ENCODE data around the gene BEX5. TPM values are rescaled to one million over a fixed set of nuclear protein-coding genes. Genes with fewer than 3 reads are reported as not detected.
"Not testable (repeated sequence)": the region's sequence is repeated elsewhere in the genome, so short reads cannot be mapped to it uniquely, and the experiment has no call there.

Gene BEX5
- 1.9 and 2.8 TPM in 2 replicates for total RNA-seq

DNA sequence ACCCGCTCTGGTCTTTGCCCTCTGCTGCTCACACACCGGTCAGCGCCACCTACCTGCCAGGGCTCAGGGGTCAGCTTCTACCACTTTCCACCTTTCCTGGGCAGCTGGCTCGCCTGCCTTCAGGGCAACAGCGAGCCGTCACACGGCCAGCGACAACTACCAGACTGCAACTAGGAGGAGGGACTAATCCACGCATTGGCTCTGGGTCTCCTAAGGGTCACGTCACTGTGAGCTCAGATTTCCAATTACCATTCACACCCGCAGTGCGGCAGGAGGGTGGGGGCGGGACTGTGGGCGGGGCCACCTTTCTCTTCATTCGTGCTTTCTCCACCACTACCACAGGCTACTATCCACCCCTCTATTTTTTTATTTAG lies at the start of gene BEX5:
TSS of gene BEX5 (minus strand) at position 172 of the 374 bp plus-strand sequence. CDS start 1,712 bp downstream, outside the sequence.
- Mint-ChIP-seq H3K27me3 (ENCODE audit: low read depth) (no peaks in the 10 kb centered on the region), H3K9me3 (no peaks in the 10 kb centered on the region), H3K36me3 (ENCODE audit: low read depth) (no peaks in the 10 kb centered on the region), H3K4me1 (ENCODE audit: low read depth) (peaks cover 18% of the 10 kb centered on the region), H3K27ac (peak within 1 kb of the TSS; percentile 85), H3K4me3 (ENCODE audit: low read depth) (peak within 1 kb of the TSS; percentile 95)
- intact Hi-C loops (cut with micrococcal nuclease): no loop called here
- peak; percentile 32 for DNase-seq (ENCODE audit: low spot score)

DNA sequence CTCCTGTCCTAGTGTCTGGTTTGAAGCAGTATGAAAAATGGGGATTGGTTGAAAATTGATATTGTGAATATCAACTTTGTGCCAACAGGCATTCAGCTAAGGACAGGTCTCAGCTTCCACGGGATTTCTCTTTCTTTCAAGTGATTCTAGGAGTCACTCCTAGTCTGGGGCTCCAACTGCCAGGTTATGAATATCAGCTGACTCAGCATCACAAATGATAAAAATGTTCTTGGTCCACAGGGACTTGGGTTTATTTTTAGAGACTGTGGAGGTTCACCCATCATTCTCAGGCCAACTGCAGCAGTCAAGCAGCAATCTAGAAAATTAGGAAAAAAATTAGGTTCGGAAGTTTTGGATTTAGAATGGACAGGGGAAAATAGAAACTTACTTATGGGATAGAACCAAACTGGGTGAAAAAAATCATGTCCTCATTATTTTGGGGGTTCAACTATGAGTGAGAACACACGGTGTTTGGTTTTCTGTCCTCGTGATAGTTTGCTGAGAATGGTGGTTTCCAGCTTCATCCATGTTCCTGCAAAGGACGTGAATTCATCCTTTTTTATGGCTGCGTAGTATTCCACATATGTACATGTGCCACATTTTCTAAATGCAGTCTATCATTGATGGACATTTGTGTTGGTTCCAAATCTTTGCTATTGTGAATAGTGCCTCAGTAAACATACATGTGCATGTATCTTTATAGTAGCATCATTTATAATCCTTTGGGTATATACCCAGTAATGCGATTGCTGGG lies 30.4 kb upstream of the BEX5 start:
- no peak for DNase-seq (ENCODE audit: low spot score)
- no peaks in the 10 kb centered on the region for H3K36me3 Mint-ChIP-seq (ENCODE audit: low read depth)
- H3K4me1 Mint-ChIP-seq (ENCODE audit: low read depth): no peaks in the 10 kb centered on the region
- H3K27ac Mint-ChIP-seq: no peak overlapping the region
- no peak overlapping the region for H3K4me3 Mint-ChIP-seq (ENCODE audit: low read depth)
- intact Hi-C loops (cut with micrococcal nuclease): no loop called here
- no peaks in the 10 kb centered on the region for H3K27me3 Mint-ChIP-seq (ENCODE audit: low read depth)
- H3K9me3 Mint-ChIP-seq: peaks cover 3% of the 10 kb centered on the region

DNA sequence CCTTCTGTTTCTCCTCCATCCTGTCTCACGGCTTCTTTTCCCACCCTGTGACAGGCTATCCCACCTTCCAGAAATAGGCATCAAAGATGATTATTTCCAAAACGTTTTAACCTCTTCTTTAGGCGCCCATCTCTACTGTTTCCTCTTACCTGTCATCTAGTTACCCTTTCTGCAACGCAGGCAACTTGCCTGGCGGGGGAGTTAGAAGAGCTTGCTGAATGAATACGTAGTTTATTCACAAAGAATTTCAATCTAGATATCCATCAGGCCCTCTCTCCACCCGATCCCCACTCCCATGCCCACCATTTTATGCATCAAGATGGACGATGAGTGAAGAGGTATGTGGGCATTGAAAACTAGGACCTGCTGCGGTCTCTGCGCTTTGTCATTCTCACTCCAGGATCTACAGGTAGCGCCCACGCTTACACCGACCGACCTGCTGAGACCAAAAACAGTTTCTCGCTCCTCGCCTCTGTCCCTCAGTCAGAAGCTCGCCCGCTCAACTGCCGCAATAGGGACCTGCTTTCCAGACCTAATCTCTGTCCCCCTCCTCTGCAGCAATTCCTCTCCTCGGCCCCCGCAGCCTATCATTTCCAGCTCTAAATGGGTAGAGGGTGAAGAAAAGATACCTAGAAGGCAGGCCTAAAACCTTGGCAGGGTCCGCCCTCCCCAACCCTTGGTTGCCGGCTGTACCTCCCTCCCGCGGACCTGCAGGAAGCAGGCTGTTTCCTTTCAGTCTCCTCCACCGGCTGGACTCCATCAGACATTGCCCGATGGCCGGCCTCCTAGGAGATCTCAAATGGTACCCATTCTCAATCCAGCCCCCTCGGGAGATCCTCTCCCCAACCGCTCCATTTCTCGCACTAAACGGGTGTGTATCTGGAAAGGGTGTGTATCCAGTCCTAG lies 624 bp downstream of the BEX5 start:
- H3K36me3 Mint-ChIP-seq (ENCODE audit: low read depth): no peaks in the 10 kb centered on the region
- intact Hi-C loops (cut with micrococcal nuclease): no loop called here
- peak overlapping the region; percentile 95 for H3K4me3 Mint-ChIP-seq (ENCODE audit: low read depth)
- no peaks in the 10 kb centered on the region for H3K9me3 Mint-ChIP-seq
- no peaks in the 10 kb centered on the region for H3K27me3 Mint-ChIP-seq (ENCODE audit: low read depth)
- peaks cover 18% of the 10 kb centered on the region for H3K4me1 Mint-ChIP-seq (ENCODE audit: low read depth)
- peak; percentile 7 for DNase-seq (ENCODE audit: low spot score)
- peak overlapping the region; percentile 85 for H3K27ac Mint-ChIP-seq

DNA sequence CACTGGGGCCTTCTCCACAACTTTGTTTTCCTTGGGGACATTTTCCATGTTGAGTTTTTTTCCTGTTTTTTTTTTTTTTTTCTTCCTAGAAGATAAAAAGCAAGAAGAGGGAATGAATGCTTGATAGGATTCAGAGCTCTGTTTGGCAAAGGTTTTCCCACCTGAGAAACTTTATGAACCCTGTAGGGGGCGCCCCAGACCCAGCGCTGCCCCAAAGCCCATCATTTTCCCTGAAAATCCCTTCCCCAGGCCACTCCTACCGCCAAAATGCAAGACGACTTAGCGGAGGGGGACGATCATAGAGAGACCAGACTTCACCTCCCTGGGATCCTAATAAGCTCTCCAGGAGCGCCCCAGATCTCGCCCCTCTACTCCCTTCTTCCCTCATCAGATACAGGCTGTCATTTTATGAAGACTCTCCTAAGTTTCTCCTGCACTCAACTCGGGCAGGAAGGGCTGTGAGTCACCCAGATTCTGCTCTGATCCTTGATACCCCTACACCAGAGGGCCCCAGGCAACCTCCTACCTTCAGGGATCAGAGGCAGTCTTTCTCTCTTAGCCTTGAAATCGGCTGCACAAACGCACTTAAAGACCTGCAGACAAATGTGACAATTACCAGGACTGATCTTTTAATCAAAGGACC lies 1.4 kb downstream of the BEX5 start:
- no peak overlapping the region for H3K27ac Mint-ChIP-seq
- no peaks in the 10 kb centered on the region for H3K9me3 Mint-ChIP-seq
- H3K4me1 Mint-ChIP-seq (ENCODE audit: low read depth): peaks cover 18% of the 10 kb centered on the region
- no peaks in the 10 kb centered on the region for H3K36me3 Mint-ChIP-seq (ENCODE audit: low read depth)
- H3K27me3 Mint-ChIP-seq (ENCODE audit: low read depth): no peaks in the 10 kb centered on the region
- peak overlapping the region; percentile 95 for H3K4me3 Mint-ChIP-seq (ENCODE audit: low read depth)
- no peak for DNase-seq (ENCODE audit: low spot score)
- intact Hi-C loops (cut with micrococcal nuclease): no loop called here

- DNase-seq (ENCODE audit: low spot score); H3K4me3 Mint-ChIP-seq (ENCODE audit: low read depth); H3K36me3 Mint-ChIP-seq (ENCODE audit: low read depth); intact Hi-C loops (cut with micrococcal nuclease); H3K27ac Mint-ChIP-seq; H3K4me1 Mint-ChIP-seq (ENCODE audit: low read depth); H3K9me3 Mint-ChIP-seq: not testable (repeated sequence)
- H3K27me3 Mint-ChIP-seq (ENCODE audit: low read depth): peaks cover 20% of the 10 kb centered on the region
Observed at GRCh38 chrX:102142274-102142673, 13.5 kb downstream of the BEX5 start, which contains the start of gene TCEAL6. Gene TCEAL6, minus strand, starts transcription at chrX:102142481.

GRCh38 chrX:102141631-102142030 lies 14.1 kb downstream of the BEX5 start:
- DNase-seq (ENCODE audit: low spot score); H3K27ac Mint-ChIP-seq; H3K4me3 Mint-ChIP-seq (ENCODE audit: low read depth); H3K9me3 Mint-ChIP-seq; intact Hi-C loops (cut with micrococcal nuclease); H3K36me3 Mint-ChIP-seq (ENCODE audit: low read depth); H3K4me1 Mint-ChIP-seq (ENCODE audit: low read depth): not testable (repeated sequence)
- peaks cover 20% of the 10 kb centered on the region for H3K27me3 Mint-ChIP-seq (ENCODE audit: low read depth)

DNA sequence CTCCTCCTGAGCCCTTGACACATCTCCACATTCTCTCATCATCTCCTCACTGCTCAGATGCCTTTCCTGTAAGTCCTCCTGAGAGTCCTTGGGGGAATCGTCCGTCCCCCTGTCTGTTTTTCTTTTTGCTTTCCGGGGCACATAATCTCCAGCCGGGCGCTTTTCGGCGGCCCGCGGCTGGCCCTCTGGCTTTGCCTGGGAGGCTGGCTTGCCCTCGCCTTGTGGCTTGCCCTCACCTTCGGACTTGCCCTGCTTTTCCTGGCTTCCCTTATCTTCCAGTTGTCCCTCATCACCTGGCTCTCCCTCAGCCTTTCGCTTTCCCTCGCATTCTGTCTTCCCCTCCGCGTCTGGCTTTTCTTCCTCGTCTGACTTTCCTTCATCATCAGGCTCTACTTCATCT lies 14.9 kb downstream of the BEX5 start:
- H3K4me1 Mint-ChIP-seq (ENCODE audit: low read depth); H3K36me3 Mint-ChIP-seq (ENCODE audit: low read depth); H3K4me3 Mint-ChIP-seq (ENCODE audit: low read depth): not testable (repeated sequence)

GRCh38 chrX:102138064-102138463 lies 17.7 kb downstream of the BEX5 start:
- Mint-ChIP-seq H3K4me3 (ENCODE audit: low read depth) (no peak overlapping the region), H3K9me3 (no peaks in the 10 kb centered on the region), H3K27me3 (ENCODE audit: low read depth) (peaks cover 9% of the 10 kb centered on the region), H3K4me1 (ENCODE audit: low read depth) (no peaks in the 10 kb centered on the region), H3K27ac (no peak overlapping the region), H3K36me3 (ENCODE audit: low read depth) (no peaks in the 10 kb centered on the region)
- intact Hi-C loops (cut with micrococcal nuclease): no loop called here
- DNase-seq (ENCODE audit: low spot score): no peak

More for the DNA sequence above, 14.9 kb downstream of the BEX5 start:
- intact Hi-C loops (cut with micrococcal nuclease); DNase-seq (ENCODE audit: low spot score); H3K9me3 Mint-ChIP-seq; H3K27ac Mint-ChIP-seq: not testable (repeated sequence)
- H3K27me3 Mint-ChIP-seq (ENCODE audit: low read depth): peaks cover 20% of the 10 kb centered on the region

- no peaks in the 10 kb centered on the region for H3K36me3 Mint-ChIP-seq (ENCODE audit: low read depth)
- peaks cover 14% of the 10 kb centered on the region for H3K27me3 Mint-ChIP-seq (ENCODE audit: low read depth)
- intact Hi-C loops (cut with micrococcal nuclease): no loop called here
- H3K27ac Mint-ChIP-seq: no peak overlapping the region
- no peaks in the 10 kb centered on the region for H3K9me3 Mint-ChIP-seq
- H3K4me3 Mint-ChIP-seq (ENCODE audit: low read depth): no peak overlapping the region
- no peak for DNase-seq (ENCODE audit: low spot score)
- H3K4me1 Mint-ChIP-seq (ENCODE audit: low read depth): no peaks in the 10 kb centered on the region
Observed at GRCh38 chrX:102129473-102129872, 26.3 kb downstream of the BEX5 start.

DNA sequence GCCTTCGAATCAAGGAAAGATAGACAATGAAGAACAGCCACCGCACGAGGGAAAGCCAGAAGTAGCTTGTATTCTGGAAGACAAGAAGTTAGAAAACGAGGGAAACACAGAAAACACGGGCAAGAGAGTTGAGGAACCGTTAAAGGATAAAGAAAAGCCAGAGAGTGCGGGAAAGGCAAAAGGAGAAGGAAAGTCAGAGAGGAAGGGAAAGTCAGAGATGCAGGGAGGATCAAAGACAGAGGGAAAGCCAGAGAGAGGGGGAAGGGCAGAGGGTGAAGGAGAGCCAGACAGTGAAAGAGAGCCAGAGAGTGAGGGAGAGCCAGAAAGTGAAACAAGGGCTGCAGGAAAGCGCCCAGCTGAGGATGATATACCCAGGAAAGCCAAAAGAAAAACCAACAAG lies 28.9 kb downstream of the BEX5 start:
- H3K27ac Mint-ChIP-seq: no peak overlapping the region
- no peaks in the 10 kb centered on the region for H3K36me3 Mint-ChIP-seq (ENCODE audit: low read depth)
- H3K27me3 Mint-ChIP-seq (ENCODE audit: low read depth): peaks cover 18% of the 10 kb centered on the region
- H3K9me3 Mint-ChIP-seq: no peaks in the 10 kb centered on the region
- no peaks in the 10 kb centered on the region for H3K4me1 Mint-ChIP-seq (ENCODE audit: low read depth)
- intact Hi-C loops (cut with micrococcal nuclease): no loop called here
- no peak for DNase-seq (ENCODE audit: low spot score)
- H3K4me3 Mint-ChIP-seq (ENCODE audit: low read depth): no peak overlapping the region

DNA sequence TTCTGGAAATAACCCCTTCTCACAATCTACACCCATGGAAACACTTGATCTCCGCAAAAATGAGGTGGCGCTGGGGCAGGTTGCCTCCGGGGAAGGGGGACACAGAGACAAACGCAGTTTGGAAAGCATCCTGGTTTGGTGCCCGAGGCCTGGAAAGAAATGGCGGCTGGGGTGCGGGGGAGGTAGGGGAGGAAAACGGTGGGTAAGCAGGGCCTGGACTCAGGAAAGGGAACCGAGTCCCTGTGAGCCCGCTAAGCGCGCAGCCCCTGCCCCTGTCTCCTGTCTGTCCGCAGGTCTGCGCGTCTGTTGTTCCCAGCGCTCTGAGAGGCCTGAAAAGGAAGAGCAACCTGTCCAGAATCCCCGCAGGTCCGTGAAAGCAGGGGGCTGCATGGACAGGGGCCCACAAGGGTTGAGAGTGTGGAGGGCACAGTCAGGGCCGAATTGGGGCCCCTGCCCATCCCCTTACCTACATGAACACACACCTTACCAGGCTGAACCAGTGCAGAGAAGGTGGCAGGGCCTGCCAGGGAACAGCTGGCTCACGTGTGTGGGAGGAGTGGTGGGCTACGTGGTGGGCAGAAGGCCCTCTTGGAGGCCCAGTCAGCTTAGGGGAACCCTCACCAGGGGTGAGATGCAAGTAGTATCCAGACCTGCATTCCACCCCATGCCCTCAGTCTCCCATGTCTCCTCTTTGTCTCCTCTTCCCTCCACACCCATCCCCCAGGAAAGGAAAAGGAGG lies 29.5 kb downstream of the BEX5 start:
- H3K27ac Mint-ChIP-seq; H3K4me3 Mint-ChIP-seq (ENCODE audit: low read depth); DNase-seq (ENCODE audit: low spot score); H3K36me3 Mint-ChIP-seq (ENCODE audit: low read depth); H3K9me3 Mint-ChIP-seq; H3K4me1 Mint-ChIP-seq (ENCODE audit: low read depth); intact Hi-C loops (cut with micrococcal nuclease): not testable (repeated sequence)
- H3K27me3 Mint-ChIP-seq (ENCODE audit: low read depth): peaks cover 18% of the 10 kb centered on the region

DNA sequence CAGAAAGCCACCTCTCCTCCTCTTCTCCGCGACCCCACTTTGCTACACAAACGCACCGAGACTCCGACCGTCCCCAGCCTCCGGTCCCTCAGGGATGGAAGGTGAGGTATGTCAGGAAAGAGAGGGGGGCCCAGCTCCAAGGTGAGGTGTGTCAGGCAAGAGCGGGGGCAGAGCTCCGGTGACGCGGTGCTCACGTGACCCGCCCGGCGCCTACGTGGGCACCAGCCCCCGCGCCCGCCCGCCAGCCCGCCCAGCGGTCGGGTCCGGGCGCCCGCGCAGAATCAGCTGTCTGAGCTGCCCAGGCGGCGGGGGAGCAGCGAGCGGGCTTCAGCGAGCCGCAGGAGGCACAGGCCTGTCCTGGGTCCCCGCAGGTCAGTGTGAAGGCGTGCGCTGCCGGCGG lies 30.3 kb downstream of the BEX5 start, which contains the start of gene TCEAL2:
TSS of gene TCEAL2 (plus strand) at position 244 of the 400 bp plus-strand sequence. CDS start 1,152 bp downstream, outside the sequence.
- H3K36me3 Mint-ChIP-seq (ENCODE audit: low read depth); intact Hi-C loops (cut with micrococcal nuclease); H3K27ac Mint-ChIP-seq; H3K4me1 Mint-ChIP-seq (ENCODE audit: low read depth); H3K9me3 Mint-ChIP-seq; H3K4me3 Mint-ChIP-seq (ENCODE audit: low read depth); DNase-seq (ENCODE audit: low spot score): not testable (repeated sequence)
- H3K27me3 Mint-ChIP-seq (ENCODE audit: low read depth): peaks cover 18% of the 10 kb centered on the region

All from activated T-helper 2 cell treated with anti-CD3 and anti-CD28 coated beads, Interferon-gamma antibody, Interleukin-2, Interleukin-4, amounts not matched to agents 10 μg/mL and 5 μg/mL and 100 μg/mL, durations not matched to agents 14 hours and 24 hours and 36 hours (primary cell).